T-helper 22 cell (primary cell): ENCODE results near the gene APC2.

Experiments
- DNase-seq: peaks from one replicate; pipeline ENCODE4 v3.0.0-alpha.2; 2020; ENCODE audit warnings: low read depth

APC2 gene

GRCh38 chr19:1447944-1448343, 2.0 kb upstream of the APC2 start:
- DNase-seq, result no peak

DNA sequence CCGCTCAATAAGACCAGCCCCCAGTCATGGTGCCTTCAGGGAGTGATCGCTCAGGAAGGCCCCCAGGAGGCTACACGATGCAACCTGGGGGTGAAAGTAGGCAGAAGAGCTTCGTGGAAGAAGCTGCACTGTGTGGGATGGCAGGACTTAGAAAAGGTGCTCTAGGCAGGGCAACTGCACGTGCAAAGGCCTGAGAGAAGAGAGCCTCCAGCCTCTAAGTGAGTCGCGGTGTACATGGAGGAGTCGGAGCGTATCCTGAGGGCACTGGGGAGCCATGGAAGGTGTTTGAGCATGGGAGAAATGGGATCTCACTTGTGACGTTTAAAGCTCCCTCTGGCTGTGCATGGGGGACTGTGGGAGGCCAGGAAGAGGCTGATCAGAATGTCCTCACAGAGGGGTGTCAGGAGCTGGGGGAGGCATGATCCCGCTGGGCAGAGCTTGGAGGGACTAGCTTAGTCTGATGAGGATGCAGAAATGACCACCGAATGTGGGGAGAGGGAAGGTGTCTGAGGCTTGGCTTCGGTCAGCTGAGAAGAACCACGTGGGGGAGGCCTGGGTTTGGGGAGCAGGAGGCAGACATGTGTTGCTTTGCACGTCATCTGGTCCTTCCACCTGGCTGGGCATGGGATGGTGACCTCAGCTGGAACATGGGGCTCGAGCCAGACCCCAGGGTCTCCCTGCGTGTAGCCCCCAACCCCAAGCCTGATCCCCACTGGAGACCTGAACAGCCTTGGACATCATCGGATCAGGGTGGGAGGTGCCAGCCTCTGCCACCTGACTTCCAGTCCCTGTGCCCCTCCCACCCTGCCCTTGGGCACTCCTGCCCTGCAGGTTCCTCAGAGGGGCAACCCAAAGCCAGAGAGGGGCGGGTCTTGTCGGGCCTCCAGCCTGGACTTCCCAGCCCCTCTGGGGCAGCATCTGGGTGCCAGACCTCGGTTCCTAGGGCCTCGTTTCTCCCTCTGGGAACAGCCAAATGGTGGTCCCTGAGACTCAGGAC, 1.1 kb downstream of the APC2 start:
- DNase-seq, result no peak

- no peak for DNase-seq
These were observed 2.2 kb downstream of the APC2 start for GRCh38 chr19:1451916-1452801.

DNA sequence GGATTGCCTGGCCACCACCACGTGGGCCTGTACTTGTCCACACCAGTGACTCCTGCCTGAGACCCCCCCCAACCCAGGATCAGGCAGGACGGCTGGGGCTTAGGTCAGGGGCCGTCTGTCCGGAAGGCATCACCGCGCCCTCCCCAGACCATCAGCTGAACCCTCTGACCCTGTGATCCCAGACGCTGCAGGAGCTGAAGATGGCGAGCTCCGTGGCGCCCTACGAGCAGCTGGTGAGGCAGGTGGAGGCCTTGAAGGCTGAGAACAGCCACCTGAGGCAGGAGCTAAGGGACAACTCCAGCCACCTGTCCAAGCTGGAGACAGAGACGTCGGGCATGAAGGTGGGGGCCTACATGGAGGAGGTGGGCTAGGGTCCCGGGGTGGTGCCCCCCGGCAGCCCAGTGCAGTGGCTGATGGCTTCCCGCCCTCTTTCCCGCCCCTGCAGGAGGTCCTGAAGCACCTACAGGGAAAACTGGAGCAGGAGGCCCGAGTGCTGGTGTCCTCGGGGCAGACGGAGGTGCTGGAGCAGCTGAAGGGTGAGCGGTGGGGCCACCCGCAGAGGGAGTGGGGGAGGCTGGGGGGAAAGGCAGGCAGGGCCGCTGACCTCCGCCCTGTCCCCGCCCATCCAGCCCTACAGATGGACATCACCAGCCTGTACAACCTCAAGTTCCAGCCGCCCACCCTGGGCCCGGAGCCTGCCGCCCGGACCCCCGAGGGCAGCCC, 3.0 kb downstream of the APC2 start:
- DNase-seq, result no peak

DNA sequence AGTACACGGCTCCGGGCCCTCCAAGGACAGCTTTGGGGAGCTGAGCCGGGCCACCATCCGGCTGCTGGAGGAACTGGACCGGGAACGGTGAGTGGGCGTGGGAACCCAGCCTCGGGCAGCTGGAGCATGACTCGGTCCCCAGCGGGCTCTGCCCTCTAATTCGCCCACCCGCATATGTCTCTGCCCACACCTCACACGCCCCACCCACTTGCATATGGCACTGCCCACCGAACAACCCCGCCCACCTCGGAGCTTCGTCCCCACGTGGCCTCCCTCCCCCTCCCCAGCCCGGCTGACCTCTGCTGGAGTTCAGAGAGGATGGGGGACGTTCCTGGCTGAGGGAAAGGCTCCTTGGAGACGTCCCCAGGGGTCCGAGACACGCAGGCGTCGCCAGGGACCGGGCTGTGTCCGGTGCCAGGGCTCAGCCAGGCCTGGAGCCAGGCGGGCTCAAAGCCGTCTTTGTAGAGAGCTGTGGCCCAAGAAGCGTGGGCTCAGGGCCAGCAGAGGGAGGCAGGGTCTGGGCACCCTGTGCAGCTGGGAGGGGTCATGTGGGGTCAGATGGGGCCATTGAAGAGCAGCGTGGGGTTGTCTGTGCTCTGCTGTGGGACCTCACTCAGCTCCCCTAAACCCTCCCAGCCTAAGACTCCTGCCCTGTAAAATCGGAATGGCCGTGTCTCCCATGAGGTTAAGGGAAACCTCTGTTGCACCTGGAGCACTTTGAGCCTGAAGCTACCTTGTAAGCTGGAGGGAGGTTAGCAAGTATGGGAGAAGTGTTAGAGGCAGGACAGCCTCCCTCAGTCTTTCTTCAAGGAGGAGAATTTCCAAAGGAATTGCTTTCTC, 3.8 kb downstream of the APC2 start:
- DNase-seq, result no peak

GRCh38 chr19:1455002-1455335, 5.0 kb downstream of the APC2 start:
- no peak for DNase-seq

DNA sequence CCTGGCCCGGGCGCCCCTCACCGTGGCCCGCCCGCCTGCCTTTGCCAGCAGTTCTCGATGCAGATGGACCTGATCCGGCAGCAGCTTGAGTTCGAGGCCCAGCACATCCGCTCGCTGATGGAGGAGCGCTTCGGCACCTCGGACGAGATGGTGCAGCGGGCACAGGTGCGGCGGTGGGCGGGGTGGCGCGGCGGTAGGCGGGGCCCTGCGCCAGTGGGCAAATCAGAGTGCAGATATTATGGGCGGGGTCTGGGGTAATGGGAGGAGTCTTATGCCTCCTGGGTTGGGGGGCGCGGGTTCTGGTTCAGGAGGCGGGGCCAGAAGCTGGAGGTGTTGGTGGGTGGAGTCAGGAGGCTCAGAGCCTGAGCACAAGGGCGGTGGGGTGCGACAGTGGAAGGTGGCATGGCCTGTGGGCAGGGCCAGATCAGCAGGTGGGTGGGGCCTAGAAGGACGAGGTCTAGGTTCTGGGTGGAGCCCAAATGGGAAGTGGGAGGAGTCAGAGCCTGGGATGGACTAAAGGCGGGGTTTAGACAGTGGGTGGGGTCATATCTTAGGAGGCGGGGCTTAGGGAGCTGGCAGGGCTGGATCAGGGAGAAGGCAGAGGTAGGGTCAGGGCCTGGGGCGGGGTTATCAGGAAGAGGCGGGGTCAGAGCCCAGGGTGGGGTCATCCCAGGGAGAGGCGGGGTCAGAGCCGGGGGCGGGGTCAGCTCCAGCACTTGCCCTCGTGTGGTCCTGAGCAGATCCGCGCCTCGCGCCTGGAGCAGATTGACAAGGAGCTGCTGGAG, 5.6 kb downstream of the APC2 start:
- peak; percentile 39 for DNase-seq

- no peak for DNase-seq
These were observed 6.4 kb downstream of the APC2 start for GRCh38 chr19:1456121-1456900.

- no peak for DNase-seq
These were observed 7.3 kb downstream of the APC2 start for GRCh38 chr19:1457031-1457739.

- no peak for DNase-seq
These were observed 8.0 kb downstream of the APC2 start for GRCh38 chr19:1457892-1458291.

DNA sequence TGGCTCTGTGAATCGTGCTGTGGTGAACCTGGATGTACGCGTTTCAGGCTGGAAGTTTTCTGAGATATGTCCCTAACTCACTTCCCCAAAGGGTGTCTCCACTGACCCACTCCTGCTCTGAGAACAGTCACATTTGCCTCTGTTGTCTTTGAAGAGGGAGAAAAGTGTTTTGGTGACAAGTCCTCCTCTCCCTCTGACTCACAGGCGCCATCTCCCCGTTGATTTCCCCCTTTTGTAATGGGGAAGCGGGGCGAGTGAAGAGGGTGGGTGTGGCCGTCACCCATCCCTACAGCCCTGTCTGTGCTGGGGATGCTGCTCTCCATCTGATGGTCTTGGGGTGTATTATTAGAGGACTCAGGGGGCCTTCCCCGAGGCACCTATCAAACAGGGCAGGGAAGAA, 9.6 kb downstream of the APC2 start:
- no peak for DNase-seq

- DNase-seq, result no peak
These were observed 10.4 kb downstream of the APC2 start for GRCh38 chr19:1460033-1460995.

- DNase-seq, result no peak
These were observed 11.9 kb downstream of the APC2 start for GRCh38 chr19:1461862-1462261.

DNA sequence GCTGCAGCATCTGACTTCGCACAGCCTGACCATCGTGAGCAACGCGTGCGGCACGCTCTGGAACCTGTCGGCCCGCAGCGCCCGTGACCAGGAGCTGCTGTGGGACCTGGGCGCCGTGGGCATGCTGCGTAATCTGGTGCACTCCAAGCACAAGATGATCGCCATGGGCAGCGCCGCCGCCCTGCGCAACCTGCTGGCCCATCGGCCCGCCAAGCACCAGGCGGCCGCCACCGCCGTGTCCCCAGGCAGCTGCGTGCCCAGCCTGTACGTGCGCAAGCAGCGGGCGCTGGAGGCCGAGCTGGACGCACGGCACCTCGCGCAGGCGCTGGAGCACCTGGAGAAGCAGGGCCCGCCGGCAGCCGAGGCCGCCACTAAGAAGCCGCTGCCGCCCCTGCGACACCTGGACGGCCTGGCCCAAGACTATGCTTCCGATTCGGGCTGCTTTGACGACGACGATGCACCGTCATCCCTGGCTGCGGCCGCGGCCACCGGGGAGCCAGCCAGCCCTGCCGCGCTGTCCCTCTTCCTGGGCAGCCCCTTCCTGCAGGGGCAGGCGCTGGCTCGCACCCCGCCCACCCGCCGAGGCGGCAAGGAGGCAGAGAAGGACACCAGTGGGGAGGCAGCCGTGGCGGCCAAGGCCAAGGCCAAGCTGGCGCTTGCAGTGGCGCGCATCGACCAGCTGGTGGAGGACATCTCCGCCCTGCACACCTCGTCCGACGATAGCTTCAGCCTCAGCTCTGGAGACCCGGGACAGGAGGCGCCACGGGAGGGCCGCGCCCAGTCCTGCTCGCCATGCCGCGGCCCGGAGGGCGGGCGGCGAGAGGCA, 15.5 kb downstream of the APC2 start:
- no peak for DNase-seq

DNA sequence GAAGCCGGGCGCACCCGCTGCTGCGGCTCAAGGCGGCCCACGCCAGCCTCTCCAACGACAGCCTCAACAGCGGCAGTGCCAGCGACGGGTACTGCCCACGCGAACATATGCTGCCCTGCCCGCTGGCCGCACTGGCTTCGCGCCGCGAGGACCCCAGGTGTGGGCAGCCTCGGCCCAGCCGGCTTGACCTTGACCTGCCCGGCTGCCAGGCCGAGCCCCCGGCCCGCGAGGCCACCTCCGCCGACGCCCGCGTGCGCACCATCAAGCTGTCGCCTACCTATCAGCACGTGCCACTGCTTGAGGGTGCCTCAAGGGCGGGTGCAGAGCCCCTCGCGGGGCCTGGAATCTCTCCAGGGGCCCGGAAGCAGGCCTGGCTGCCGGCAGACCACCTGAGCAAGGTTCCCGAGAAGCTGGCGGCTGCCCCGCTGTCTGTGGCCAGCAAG, 16.1 kb downstream of the APC2 start:
- DNase-seq, result no peak

DNA sequence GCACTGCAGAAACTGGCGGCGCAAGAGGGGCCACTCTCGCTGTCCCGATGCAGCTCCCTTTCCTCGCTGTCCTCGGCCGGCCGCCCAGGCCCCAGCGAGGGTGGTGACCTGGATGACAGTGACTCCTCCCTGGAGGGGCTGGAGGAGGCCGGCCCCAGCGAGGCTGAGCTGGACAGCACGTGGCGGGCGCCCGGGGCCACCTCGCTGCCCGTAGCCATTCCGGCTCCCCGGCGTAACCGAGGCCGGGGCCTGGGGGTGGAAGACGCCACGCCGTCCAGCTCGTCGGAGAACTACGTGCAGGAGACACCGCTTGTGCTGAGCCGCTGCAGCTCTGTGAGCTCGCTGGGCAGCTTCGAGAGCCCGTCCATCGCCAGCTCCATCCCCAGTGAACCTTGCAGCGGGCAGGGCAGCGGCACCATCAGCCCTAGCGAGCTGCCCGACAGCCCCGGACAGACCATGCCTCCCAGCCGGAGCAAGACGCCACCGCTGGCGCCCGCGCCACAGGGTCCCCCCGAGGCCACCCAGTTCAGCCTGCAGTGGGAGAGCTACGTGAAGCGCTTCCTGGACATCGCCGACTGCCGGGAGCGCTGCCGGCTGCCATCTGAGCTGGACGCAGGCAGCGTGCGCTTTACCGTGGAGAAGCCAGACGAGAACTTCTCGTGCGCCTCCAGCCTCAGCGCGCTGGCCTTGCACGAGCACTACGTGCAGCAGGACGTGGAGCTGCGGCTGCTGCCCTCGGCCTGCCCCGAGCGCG, 16.7 kb downstream of the APC2 start:
- DNase-seq, result no peak

- no peak for DNase-seq
These were observed 17.2 kb downstream of the APC2 start for GRCh38 chr19:1467215-1467489.
